PC-3 (cell line): ENCODE results near the gene CLDN20. TPM values are rescaled to one million over a fixed set of nuclear protein-coding genes. Genes with fewer than 3 reads are reported as not detected.
"Not testable (repeated sequence)": the region's sequence is repeated elsewhere in the genome, so short reads cannot be mapped to it uniquely, and the experiment has no call there.

ENCODE experiments used
- ATAC-seq: fragments of 200-7000 bp; cut with Tn5 transposase; 2 replicates; pipeline ENCODE4 v1.9.1; 2020; ENCODE audit warnings: mild to moderate bottlenecking, moderate library complexity
- BruUV-seq: library from RNA; stranded (reverse); fragments of 400-500 nt; replicated peaks from 2 replicates; lab custom pipeline; 2021; lab: Mats Ljungman, UMichigan
- CTCF ChIA-PET: fragments of 300-600 bp; sonication (Branson Sonifier 250); formaldehyde crosslinking; loops from one replicate; lab custom pipeline; 2022; ENCODE audit warnings: antibody characterized with exemption; lab: Charles Lee
- POLR2A ChIA-PET: fragments of 300-600 bp; sonication (Branson Sonifier 250); formaldehyde crosslinking; loops from one replicate; lab custom pipeline; 2022; ENCODE audit warnings: antibody characterized with exemption; ENCODE audit not compliant: unreplicated experiment; lab: Charles Lee
- DNase-seq: peaks from one replicate; pipeline ENCODE4 v3.0.0-alpha.2; 2015
- H2AFZ ChIP-seq: fragments of 300-600 bp; sonication (generic); 2 replicates; pipeline ENCODE4 v1.6.0; 2016; ENCODE audit warnings: antibody characterized with exemption, low read length
- H3F3A ChIP-seq: fragments of 300-600 bp; sonication (generic); one replicate; pipeline ENCODE4 v1.6.0; 2017; ENCODE audit warnings: antibody characterized with exemption, low read length, control low read depth, mild to moderate bottlenecking; ENCODE audit not compliant: unreplicated experiment
- H3K27ac ChIP-seq: fragments of 300-600 bp; sonication (generic); 2 replicates; pipeline ENCODE4 v1.5.1; 2016; ENCODE audit warnings: mild to moderate bottlenecking, low read length
- H3K27me3 ChIP-seq: fragments of 300-600 bp; sonication (generic); 2 replicates; pipeline ENCODE4 v1.6.1; 2016; ENCODE audit warnings: low read length, mixed read lengths
- H3K36me3 ChIP-seq: fragments of 300-600 bp; sonication (generic); 2 replicates; pipeline ENCODE4 v1.6.1; 2016; ENCODE audit warnings: low read depth, mixed run types, low read length, mixed read lengths
- H3K4me1 ChIP-seq: fragments of 300-600 bp; sonication (generic); 2 replicates; pipeline ENCODE4 v1.5.1; 2016; ENCODE audit warnings: low read length; ENCODE audit not compliant: insufficient read depth
- H3K4me2 ChIP-seq: fragments of 300-600 bp; sonication (generic); 2 replicates; pipeline ENCODE4 v1.6.0; 2016; ENCODE audit warnings: low read length
- H3K4me3 ChIP-seq: fragments of 300-600 bp; sonication (generic); 2 replicates; pipeline ENCODE4 v1.5.1; 2016; ENCODE audit warnings: mild to moderate bottlenecking, low read length, mixed read lengths
- H3K79me2 ChIP-seq: fragments of 300-600 bp; sonication (generic); 2 replicates; pipeline ENCODE4 v1.6.1; 2017; ENCODE audit warnings: low read length, mixed read lengths
- H3K9ac ChIP-seq: fragments of 300-600 bp; sonication (generic); 2 replicates; pipeline ENCODE4 v1.6.0; 2016; ENCODE audit warnings: mild to moderate bottlenecking, low read length
- H3K9me2 ChIP-seq: fragments of 300-600 bp; sonication (generic); replicated peaks from 2 replicates; pipeline ENCODE4 v1.6.1; 2016; ENCODE audit warnings: mixed run types, low read length, mixed read lengths
- H3K9me3 ChIP-seq: fragments of 300-600 bp; sonication (generic); 2 replicates; pipeline ENCODE4 v1.6.1; 2016; ENCODE audit warnings: low read length, mixed read lengths
- H4K20me1 ChIP-seq: fragments of 300-600 bp; sonication (generic); 2 replicates; pipeline ENCODE4 v1.6.1; 2016; ENCODE audit warnings: low read length, mixed read lengths
- CTCF ChIP-seq: fragments of 300-600 bp; sonication (generic); conservative IDR thresholded peaks from 2 replicates; pipeline ENCODE4 v1.5.1; 2017; ENCODE audit warnings: antibody characterized with exemption, low read depth, mild to moderate bottlenecking, low read length
- EZH2 ChIP-seq: fragments of 300-600 bp; sonication (generic); IDR thresholded peaks from one replicate; pipeline ENCODE4 v1.6.1; 2017; ENCODE audit warnings: antibody characterized with exemption, mild to moderate bottlenecking, low read length; ENCODE audit not compliant: unreplicated experiment
- EZH2phosphoT487 ChIP-seq: fragments of 300-600 bp; sonication (generic); IDR thresholded peaks from 2 replicates; pipeline ENCODE4 v1.6.1; 2018; ENCODE audit warnings: mild to moderate bottlenecking, antibody characterized with exemption, low read length, borderline replicate concordance
- intact Hi-C: fragments of 100-400 bp; cut with micrococcal nuclease; formaldehyde crosslinking; loops from 2 replicates; pipeline ENCODE4 v1.9.0; 2023
- total RNA-seq: library from RNA; depleted of rRNA; stranded (reverse); fragments of >200 nt; gene quantifications from 2 replicates; pipeline ENCODE4 v1.2.3, GENCODE V29; 2014

CLDN20 gene
- total RNA-seq, 1 experiment from 2014 or later, result not detected

- Histone ChIP-seq H3K36me3 (no peaks in the 10 kb centered on the region), H3K9ac (no peak overlapping the region), H4K20me1 (no peaks in the 10 kb centered on the region), H3K9me3 (no peaks in the 10 kb centered on the region), H3K4me2 (no peak overlapping the region), H3F3A (no peaks in the 10 kb centered on the region), H3K27ac (no peak overlapping the region), H3K4me3 (no peak overlapping the region), H3K27me3 (no peaks in the 10 kb centered on the region), H3K79me2 (no peaks in the 10 kb centered on the region), H3K9me2 (no peaks in the 10 kb centered on the region), H2AFZ (no peak overlapping the region), H3K4me1 (no peaks in the 10 kb centered on the region)
- ATAC-seq (no peak), DNase-seq (no peak)
- CTCF ChIA-PET, result no interaction called here
- POLR2A ChIA-PET, result no interaction called here
- intact Hi-C loops, result no loop called here
- TF ChIP-seq EZH2phosphoT487 (no peak), CTCF (no peak), EZH2 (no peak)
- no TSS peak for BruUV-seq
These were observed 47.3 kb upstream of the CLDN20 start for GRCh38 chr6:155216312-155217046.

- CTCF ChIA-PET, H2AFZ ChIP-seq, H3K9me3 ChIP-seq, H4K20me1 ChIP-seq, H3K9me2 ChIP-seq, POLR2A ChIA-PET, H3K9ac ChIP-seq, H3F3A ChIP-seq, H3K4me3 ChIP-seq, H3K36me3 ChIP-seq, H3K79me2 ChIP-seq, BruUV-seq, intact Hi-C loops, H3K4me1 ChIP-seq, ATAC-seq, H3K4me2 ChIP-seq, DNase-seq, H3K27ac ChIP-seq, H3K27me3 ChIP-seq: not testable (repeated sequence)
These were observed 45.1 kb upstream of the CLDN20 start for GRCh38 chr6:155218711-155219110.

- Histone ChIP-seq H3K27ac (no peak overlapping the region), H3K79me2 (no peaks in the 10 kb centered on the region), H4K20me1 (no peaks in the 10 kb centered on the region), H3K4me2 (no peak overlapping the region), H3K27me3 (no peaks in the 10 kb centered on the region), H3K4me1 (peaks cover 8% of the 10 kb centered on the region), H3K9me3 (no peaks in the 10 kb centered on the region), H3K9me2 (no peaks in the 10 kb centered on the region), H3F3A (no peaks in the 10 kb centered on the region), H2AFZ (no peak overlapping the region), H3K9ac (no peak overlapping the region), H3K36me3 (no peaks in the 10 kb centered on the region), H3K4me3 (no peak overlapping the region)
- intact Hi-C loops, result no loop called here
- CTCF ChIA-PET, result no interaction called here
- BruUV-seq, result no TSS peak
- POLR2A ChIA-PET, result no interaction called here
- ATAC-seq (no peak), DNase-seq (no peak)
- no peak for TF ChIP-seq EZH2phosphoT487
- no peak for TF ChIP-seq EZH2
- no peak for TF ChIP-seq CTCF
These were observed 44.5 kb upstream of the CLDN20 start for GRCh38 chr6:155219299-155219698.
